H9 (cell line): ENCODE results near the gene COL5A2. TPM values are rescaled to one million over a fixed set of nuclear protein-coding genes. Genes with fewer than 3 reads are reported as not detected.
A peak's percentile ranks its signal among the peaks of the same experiment; 100 is the strongest.

Experiments used
- DNase-seq: peaks from one replicate; pipeline ENCODE4 v3.0.0-alpha.2; 2017
- H2AFZ ChIP-seq: one replicate; pipeline ENCODE4 v1.6.1; 2013; ENCODE audit warnings: mild to moderate bottlenecking, low read length, control low read depth, moderate library complexity
- H2AK5ac ChIP-seq: 2 replicates; pipeline ENCODE4 v1.6.1; 2013; ENCODE audit warnings: low read length, control low read depth, mixed read lengths; ENCODE audit not compliant: insufficient read length
- H2BK120ac ChIP-seq: one replicate; pipeline ENCODE4 v1.6.1; 2013; ENCODE audit warnings: low read depth, mild to moderate bottlenecking, low read length, control low read depth, inconsistent platforms; ENCODE audit not compliant: poor library complexity, severe bottlenecking
- H2BK12ac ChIP-seq: 2 replicates; pipeline ENCODE4 v1.6.1; 2013; ENCODE audit warnings: low read length, control low read depth, mixed read lengths, low read depth; ENCODE audit not compliant: insufficient read length
- H2BK15ac ChIP-seq: 2 replicates; pipeline ENCODE4 v1.6.1; 2013; ENCODE audit warnings: low read depth, low read length, control low read depth
- H2BK20ac ChIP-seq: one replicate; pipeline ENCODE4 v1.6.1; 2013; ENCODE audit warnings: low read depth, mild to moderate bottlenecking, low read length, control low read depth, inconsistent platforms; ENCODE audit not compliant: poor library complexity, severe bottlenecking
- H2BK5ac ChIP-seq: 2 replicates; pipeline ENCODE4 v1.6.1; 2013; ENCODE audit warnings: low read length, control low read depth, mixed read lengths; ENCODE audit not compliant: insufficient read length
- H3K14ac ChIP-seq: 2 replicates; pipeline ENCODE4 v1.6.1; 2013; ENCODE audit warnings: low read length, control low read depth; ENCODE audit not compliant: insufficient read depth
- H3K18ac ChIP-seq: 2 replicates; pipeline ENCODE4 v1.6.1; 2013; ENCODE audit warnings: low read depth, mild to moderate bottlenecking, mixed read lengths, low read length, control low read depth; ENCODE audit not compliant: insufficient read length
- H3K23ac ChIP-seq: 2 replicates; pipeline ENCODE4 v1.6.1; 2013; ENCODE audit warnings: low read length, control low read depth, mixed read lengths, low read depth; ENCODE audit not compliant: insufficient read length
- H3K23me2 ChIP-seq: 2 replicates; pipeline ENCODE4 v1.6.1; 2013; ENCODE audit warnings: low read depth, mild to moderate bottlenecking, mixed read lengths, low read length, control low read depth; ENCODE audit not compliant: insufficient read length, poor library complexity, severe bottlenecking
- H3K27ac ChIP-seq: 2 replicates; pipeline ENCODE4 v1.5.1; 2013; ENCODE audit warnings: low read length, control low read depth, mixed read lengths, low read depth; ENCODE audit not compliant: insufficient read length
- H3K27me3 ChIP-seq: 2 replicates; pipeline ENCODE4 v1.6.1; 2013; ENCODE audit warnings: low read length, control low read depth, inconsistent platforms; ENCODE audit not compliant: insufficient read depth
- H3K4ac ChIP-seq: 2 replicates; pipeline ENCODE4 v1.6.1; 2013; ENCODE audit warnings: low read depth, mild to moderate bottlenecking, control low read depth, inconsistent platforms, low read length, moderate library complexity
- H3K4me1 ChIP-seq: 2 replicates; pipeline ENCODE4 v1.6.1; 2013; ENCODE audit warnings: low read length, control low read depth, inconsistent platforms; ENCODE audit not compliant: insufficient read depth
- H3K4me2 ChIP-seq: 2 replicates; pipeline ENCODE4 v1.6.1; 2013; ENCODE audit warnings: low read length, control low read depth, mixed read lengths; ENCODE audit not compliant: insufficient read length, insufficient read depth
- H3K56ac ChIP-seq: 2 replicates; pipeline ENCODE4 v1.6.1; 2013; ENCODE audit warnings: low read depth, mild to moderate bottlenecking, mixed read lengths, low read length, control low read depth; ENCODE audit not compliant: insufficient read length
- H3K79me1 ChIP-seq: 2 replicates; pipeline ENCODE4 v1.6.1; 2013; ENCODE audit warnings: low read depth, mild to moderate bottlenecking, moderate library complexity, low read length, control low read depth, inconsistent platforms; ENCODE audit not compliant: insufficient read depth, poor library complexity, severe bottlenecking
- H3K79me2 ChIP-seq: 2 replicates; pipeline ENCODE4 v1.6.1; 2013; ENCODE audit warnings: low read length, control low read depth, inconsistent platforms; ENCODE audit not compliant: insufficient read depth
- H3K9ac ChIP-seq: 2 replicates; pipeline ENCODE4 v1.6.1; 2013; ENCODE audit warnings: low read length, control low read depth, mixed read lengths; ENCODE audit not compliant: insufficient read length; ENCODE audit errors: extremely low read depth
- H3K9me3 ChIP-seq: one replicate; pipeline ENCODE4 v1.6.1; 2013; ENCODE audit warnings: low read depth, low read length, inconsistent platforms; ENCODE audit not compliant: control insufficient read depth
- H3T11ph ChIP-seq: one replicate; pipeline ENCODE4 v1.6.1; 2013; ENCODE audit warnings: mild to moderate bottlenecking, low read length, control low read depth, inconsistent platforms
- H4K20me1 ChIP-seq: one replicate; pipeline ENCODE4 v1.6.1; 2013; ENCODE audit not compliant: control insufficient read depth, insufficient read length, insufficient read depth
- H4K5ac ChIP-seq: 2 replicates; pipeline ENCODE4 v1.6.1; 2013; ENCODE audit warnings: low read depth, mild to moderate bottlenecking, mixed read lengths, low read length, control low read depth; ENCODE audit not compliant: insufficient read length
- H4K8ac ChIP-seq: replicated peaks from 2 replicates; pipeline ENCODE4 v1.6.1; 2013; ENCODE audit warnings: low read length, control low read depth, mixed read lengths, low read depth; ENCODE audit not compliant: insufficient read length
- H4K91ac ChIP-seq: 2 replicates; pipeline ENCODE4 v1.6.1; 2013; ENCODE audit warnings: low read depth, mild to moderate bottlenecking, moderate library complexity, mixed read lengths, low read length, control low read depth; ENCODE audit not compliant: insufficient read length
- H3K27ac Mint-ChIP-seq, 3 experiments: 2 replicates in 2 of 3; 3 replicates in 1 of 3; pipeline ENCODE4 v1.8.0; 2020 to 2021; ENCODE audit warnings: mixed read lengths in 3 of 3, mild to moderate bottlenecking in 1 of 3, moderate library complexity in 1 of 3
- H3K27me3 Mint-ChIP-seq: 2 replicates; pipeline ENCODE4 v1.8.0; 2021; ENCODE audit warnings: low read depth, mild to moderate bottlenecking, moderate library complexity, mixed read lengths
- H3K36me3 Mint-ChIP-seq, 3 experiments: 2 replicates in 2 of 3; 3 replicates in 1 of 3; pipeline ENCODE4 v1.8.0; 2020 to 2021; ENCODE audit warnings: low read depth in 3 of 3, mixed read lengths in 3 of 3; ENCODE audit not compliant: insufficient read depth in 1 of 3
- H3K4me1 Mint-ChIP-seq, 2 experiments: 2 replicates each; pipeline ENCODE4 v1.8.0; 2020; ENCODE audit warnings: mixed read lengths in 2 of 2
- H3K4me3 Mint-ChIP-seq, 2 experiments: 2 replicates in 1 of 2; 3 replicates in 1 of 2; pipeline ENCODE4 v1.8.0; 2020 to 2021; ENCODE audit warnings: mild to moderate bottlenecking in 2 of 2, mixed read lengths in 2 of 2, moderate library complexity in 1 of 2
- H3K9me3 Mint-ChIP-seq, 2 experiments: 2 replicates in 1 of 2; 3 replicates in 1 of 2; pipeline ENCODE4 v1.8.0; 2020; ENCODE audit warnings: mild to moderate bottlenecking in 2 of 2, mixed read lengths in 2 of 2, moderate library complexity in 1 of 2
- WGBS: extraction: QIAGEN DNeasy Blood & Tissue Kit; methylation state at CpG from one replicate; pipeline ENCODE4 v1.1.7; 2013; ENCODE audit warnings: missing lambda C conversion rate, low lambda C conversion rate, mixed read lengths; ENCODE audit not compliant: insufficient read length; ENCODE audit errors: extremely low coverage; 5-methylcytosine and 5-hydroxymethylcytosine counted together
- total RNA-seq: library from RNA; stranded (reverse); gene quantifications from 2 replicates; pipeline ENCODE4 v1.2.1, GENCODE V29; 2021
- TF ChIP-seq, protein P1 (sequence below): fragments of 200-600 bp; sonication (generic); conservative IDR thresholded peaks from 3 replicates; pipeline ENCODE4 v1.8.0; 2021; ENCODE audit warnings: antibody characterized with exemption, mild to moderate bottlenecking

The COL5A2 gene
- total RNA-seq, 1 experiment from 2014 or later: 10.5 TPM

DNA sequence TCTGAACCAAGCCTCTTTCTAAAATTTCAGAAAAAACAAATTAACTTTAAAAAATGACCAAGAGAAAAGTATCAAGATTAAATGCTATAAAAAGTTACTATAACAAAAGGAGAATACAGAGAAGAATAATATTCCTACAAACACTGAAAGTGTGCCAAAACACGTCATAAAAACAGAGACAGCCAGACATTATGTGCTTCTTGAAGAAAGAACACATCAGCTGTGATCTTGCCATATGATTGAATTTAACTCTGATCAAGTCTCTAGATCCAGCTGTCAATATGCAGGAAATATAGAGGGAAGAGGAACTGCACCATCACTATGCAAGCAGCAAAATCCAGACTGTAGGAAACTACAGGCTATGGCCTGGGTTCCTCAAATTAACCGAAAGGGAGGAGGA lies 33.7 kb upstream of the COL5A2 start:
- Histone ChIP-seq H3K79me1 (no peaks in the 10 kb centered on the region), H3K23ac (no peak overlapping the region), H4K5ac (no peak overlapping the region), H3K56ac (no peak overlapping the region), H4K91ac (no peak overlapping the region), H3K14ac (no peak overlapping the region), H3K9ac (no peak overlapping the region), H3K23me2 (no peaks in the 10 kb centered on the region), H3K27me3 (no peaks in the 10 kb centered on the region), H2BK20ac (no peak overlapping the region), H3K4me2 (no peak overlapping the region), H3K4me1 (peaks cover 7% of the 10 kb centered on the region; the same call in 1 of the 2 replicates), H2AK5ac (no peak overlapping the region), H3K4ac (no peak overlapping the region), H2BK12ac (no peak overlapping the region), H4K20me1 (no peaks in the 10 kb centered on the region), H2BK120ac (no peak overlapping the region), H3K27ac (no peak overlapping the region), H3K18ac (no peak overlapping the region), H3T11ph (no peak overlapping the region), H2BK5ac (no peak overlapping the region), H3K9me3 (no peaks in the 10 kb centered on the region), H2BK15ac (no peak overlapping the region), H4K8ac (no peak overlapping the region), H2AFZ (no peak overlapping the region), H3K79me2 (no peaks in the 10 kb centered on the region)
- H3K36me3 Mint-ChIP-seq: no peaks in the 10 kb centered on the region
- H3K4me3 Mint-ChIP-seq: no peak overlapping the region
- no peak for DNase-seq
- TF ChIP-seq, protein P1, sequence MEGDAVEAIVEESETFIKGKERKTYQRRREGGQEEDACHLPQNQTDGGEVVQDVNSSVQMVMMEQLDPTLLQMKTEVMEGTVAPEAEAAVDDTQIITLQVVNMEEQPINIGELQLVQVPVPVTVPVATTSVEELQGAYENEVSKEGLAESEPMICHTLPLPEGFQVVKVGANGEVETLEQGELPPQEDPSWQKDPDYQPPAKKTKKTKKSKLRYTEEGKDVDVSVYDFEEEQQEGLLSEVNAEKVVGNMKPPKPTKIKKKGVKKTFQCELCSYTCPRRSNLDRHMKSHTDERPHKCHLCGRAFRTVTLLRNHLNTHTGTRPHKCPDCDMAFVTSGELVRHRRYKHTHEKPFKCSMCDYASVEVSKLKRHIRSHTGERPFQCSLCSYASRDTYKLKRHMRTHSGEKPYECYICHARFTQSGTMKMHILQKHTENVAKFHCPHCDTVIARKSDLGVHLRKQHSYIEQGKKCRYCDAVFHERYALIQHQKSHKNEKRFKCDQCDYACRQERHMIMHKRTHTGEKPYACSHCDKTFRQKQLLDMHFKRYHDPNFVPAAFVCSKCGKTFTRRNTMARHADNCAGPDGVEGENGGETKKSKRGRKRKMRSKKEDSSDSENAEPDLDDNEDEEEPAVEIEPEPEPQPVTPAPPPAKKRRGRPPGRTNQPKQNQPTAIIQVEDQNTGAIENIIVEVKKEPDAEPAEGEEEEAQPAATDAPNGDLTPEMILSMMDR: no peak
- peak overlapping the region in 1 of 3 experiments; percentile 18; a peak in 1 of 7 replicates for H3K27ac Mint-ChIP-seq
- no peaks in the 10 kb centered on the region for H3K27me3 Mint-ChIP-seq
- WGBS: no CpG with 5 or more reads among the region's 2 CpGs
- H3K9me3 Mint-ChIP-seq: no peaks in the 10 kb centered on the region
- peaks cover 56 to 65% of the 10 kb centered on the region in 2 experiments for H3K4me1 Mint-ChIP-seq
